K562 (cell line): ENCODE measurements around the gene PRCD. TPM values are rescaled to one million over a fixed set of nuclear protein-coding genes. Genes with fewer than 3 reads are reported as not detected.

Experiments used
- ATAC-seq: fragments of 200-7000 bp; cut with Tn5 transposase; 3 replicates; pipeline ENCODE4 v1.9.1; 2020; ENCODE audit warnings: moderate library complexity
- BruUV-seq: library from RNA; stranded (reverse); fragments of 400-500 nt; replicated peaks from 2 replicates; lab custom pipeline; 2021; lab: Mats Ljungman, UMichigan
- CTCF ChIA-PET: fragments of 300-600 bp; formaldehyde crosslinking; extraction: SDS; loops from one replicate; lab custom pipeline; 2021; ENCODE audit warnings: low intra/inter-chr PET ratio; lab: Yijun Ruan, JAX
- POLR2A ChIA-PET: fragments of 300-600, 350-650 bp; sonication (Branson Sonifier 250); formaldehyde crosslinking; extraction: SDS; loops from one replicate; lab custom pipeline; 2021; ENCODE audit warnings: antibody characterized with exemption, inconsistent platforms; lab: Yijun Ruan, JAX
- DNase-seq, 4 experiments: peaks; one replicate each; pipeline versions ENCODE4 v3.0.0 to v3.0.0-alpha.2; 2011 to 2018; ENCODE audit warnings: low spot score in 3 of 4, mixed read lengths in 3 of 4; ENCODE audit errors: extremely low read depth in 1 of 4
- FAIRE-seq: peaks from 2 replicates; lab custom pipeline; 2011; peaks lifted over from hg19 to GRCh38; lab: Jason Lieb, UNC
- H2AFZ ChIP-seq: 2 replicates; pipeline ENCODE4 v1.6.0; 2011; ENCODE audit warnings: low read depth, low read length, control low read depth, inconsistent platforms
- H3K27ac ChIP-seq: fragments of 200-600 bp; 3 replicates; pipeline ENCODE4 v1.8.0; 2011; ENCODE audit warnings: low read depth, mild to moderate bottlenecking, control low read depth, inconsistent platforms, low read length, moderate library complexity, mixed read lengths; ENCODE audit errors: extremely low read depth
- H3K27me3 ChIP-seq, 2 experiments: fragments of 300-600 bp in 1 of 2; 2 replicates in 1 of 2; 3 replicates in 1 of 2; pipeline versions ENCODE4 v1.6.0 to v1.8.0; 2011; ENCODE audit warnings: inconsistent platforms in 2 of 2, low read length in 2 of 2, mild to moderate bottlenecking in 1 of 2, mixed read lengths in 1 of 2, moderate library complexity in 1 of 2; ENCODE audit not compliant: control insufficient read depth in 2 of 2, insufficient read depth in 2 of 2
- H3K36me3 ChIP-seq: fragments of 300-600 bp; 3 replicates; pipeline ENCODE4 v1.8.0; 2011; ENCODE audit warnings: mild to moderate bottlenecking, low read length, inconsistent platforms; ENCODE audit not compliant: control insufficient read depth, insufficient read depth
- H3K4me1 ChIP-seq, 2 experiments: fragments of 200-600 bp in 1 of 2; replicated peaks in 1 of 2; 2 replicates in 1 of 2; 3 replicates in 1 of 2; pipeline versions ENCODE4 v1.5.1 to v1.8.0; 2011; ENCODE audit warnings: inconsistent platforms in 2 of 2, low read length in 2 of 2, mild to moderate bottlenecking in 1 of 2, mixed read lengths in 1 of 2, moderate library complexity in 1 of 2; ENCODE audit not compliant: control insufficient read depth in 2 of 2, insufficient read depth in 2 of 2
- H3K4me2 ChIP-seq: 2 replicates; pipeline ENCODE4 v1.6.1; 2011; ENCODE audit warnings: low read length, control low read depth, inconsistent platforms, mixed read lengths; ENCODE audit not compliant: insufficient read depth
- H3K4me3 ChIP-seq: fragments of 200-600 bp; sonication (generic), shearing (Covaris generic); 2 replicates; pipeline ENCODE4 v1.5.1; 2016; ENCODE audit warnings: control low read depth, inconsistent platforms
- H3K79me2 ChIP-seq: fragments of 200-600 bp; 3 replicates; pipeline ENCODE4 v1.8.0; 2011; ENCODE audit warnings: low read length, inconsistent platforms; ENCODE audit not compliant: control insufficient read depth, insufficient read depth
- H3K9ac ChIP-seq, 2 experiments: 2 replicates each; pipeline versions ENCODE4 v1.6.0 to v1.6.1; 2011; ENCODE audit warnings: low read depth in 2 of 2, low read length in 2 of 2, control low read depth in 1 of 2, inconsistent platforms in 1 of 2, mild to moderate bottlenecking in 1 of 2, mixed read lengths in 1 of 2; ENCODE audit not compliant: insufficient read depth in 1 of 2
- H3K9me1 ChIP-seq: one replicate; pipeline ENCODE4 v1.6.0; 2011; ENCODE audit warnings: inconsistent platforms, mild to moderate bottlenecking, low read length, moderate library complexity; ENCODE audit not compliant: control insufficient read depth, insufficient read depth
- H3K9me3 ChIP-seq: replicated peaks from 2 replicates; pipeline ENCODE4 v1.5.1; 2011; ENCODE audit warnings: low read depth, low read length, inconsistent platforms; ENCODE audit not compliant: control insufficient read depth, insufficient read depth
- H4K20me1 ChIP-seq: replicated peaks from 2 replicates; pipeline ENCODE4 v1.6.1; 2011; ENCODE audit warnings: low read length, inconsistent platforms, mixed read lengths; ENCODE audit not compliant: control insufficient read depth, insufficient read depth
- CEBPB ChIP-seq: fragments of 450-650 bp; IDR thresholded peaks from 2 replicates; pipeline ENCODE4 v1.6.1; 2016; ENCODE audit warnings: missing genetic modification characterization, missing compliant biosample characterization
- DDX20 ChIP-seq: fragments of 450-650 bp; IDR thresholded peaks from 2 replicates; pipeline ENCODE4 v1.6.1; 2016; ENCODE audit warnings: missing genetic modification characterization, low read depth, mild to moderate bottlenecking, missing compliant biosample characterization, moderate library complexity
- ETV5 ChIP-seq: sonication (generic); formaldehyde crosslinking; IDR thresholded peaks from 2 replicates; pipeline ENCODE4 v1.4.0; 2020; ENCODE audit warnings: low read depth, mild to moderate bottlenecking, missing genetic modification reagents
- GABPB1 ChIP-seq: sonication (generic); formaldehyde crosslinking; IDR thresholded peaks from 2 replicates; pipeline ENCODE4 v1.8.0; 2022; ENCODE audit warnings: mild to moderate bottlenecking, missing genetic modification reagents
- HNRNPUL1 ChIP-seq: fragments of 200-400 bp; formaldehyde crosslinking; IDR thresholded peaks from 2 replicates; pipeline ENCODE4 v1.6.1; 2017; ENCODE audit warnings: low read length
- JUND ChIP-seq, 2 experiments: IDR thresholded peaks; 2 replicates in 1 of 2; 3 replicates in 1 of 2; pipeline ENCODE4 v1.6.1; 2011; ENCODE audit warnings: borderline replicate concordance in 2 of 2, low read depth in 2 of 2, low read length in 2 of 2, improper control_type of control experiment in 1 of 2, missing biosample characterization in 1 of 2, missing genetic modification characterization in 1 of 2, missing genetic modification reagents in 1 of 2
- MAZ ChIP-seq, 2 experiments: fragments of 450-650 bp in 1 of 2; sonication (generic) in 1 of 2; formaldehyde crosslinking; IDR thresholded peaks in 1 of 2; conservative IDR thresholded peaks in 1 of 2; 2 replicates each; pipeline versions ENCODE4 v1.4.0 to v1.5.0; 2020; ENCODE audit warnings: mild to moderate bottlenecking in 1 of 2, missing genetic modification reagents in 1 of 2
- NCOA2 ChIP-seq, 2 experiments: fragments of 450-650 bp; IDR thresholded peaks; 2 replicates each; pipeline ENCODE4 v1.6.1; 2018; ENCODE audit warnings: mild to moderate bottlenecking in 2 of 2, moderate library complexity in 1 of 2; ENCODE audit not compliant: partially characterized antibody in 2 of 2
- RBM17 ChIP-seq: fragments of 200-400 bp; formaldehyde crosslinking; IDR thresholded peaks from 2 replicates; pipeline ENCODE4 v1.6.1; 2017; ENCODE audit warnings: low read depth, mild to moderate bottlenecking, low read length, borderline replicate concordance
- SNIP1 ChIP-seq: fragments of 450-650 bp; IDR thresholded peaks from 2 replicates; pipeline ENCODE4 v1.7.1; 2017; ENCODE audit warnings: low read depth, mild to moderate bottlenecking
- TBL1XR1 ChIP-seq, 2 experiments: IDR thresholded peaks; 2 replicates each; pipeline ENCODE4 v1.6.1; 2012; ENCODE audit warnings: improper control_type of control experiment in 2 of 2, low read length in 2 of 2, mild to moderate bottlenecking in 1 of 2
- TRIM24 ChIP-seq, 2 experiments: fragments of 450-650 bp; IDR thresholded peaks; 2 replicates each; pipeline ENCODE4 v1.6.1; 2016
- ZNF12 ChIP-seq: sonication (generic); formaldehyde crosslinking; IDR thresholded peaks from 2 replicates; pipeline ENCODE4 v1.4.0; 2020; ENCODE audit warnings: mild to moderate bottlenecking, missing genetic modification reagents
- ZNF165 ChIP-seq: fragments of 250-450 bp; sonication (Bioruptor Pico); IDR thresholded peaks from 2 replicates; pipeline ENCODE4 v1.4.0; 2020; ENCODE audit warnings: borderline replicate concordance
- ZNF699 ChIP-seq: fragments of 250-450 bp; sonication (Bioruptor Pico); IDR thresholded peaks from 2 replicates; pipeline ENCODE4 v1.8.0; 2021; ENCODE audit warnings: mild to moderate bottlenecking, moderate library complexity; ENCODE audit not compliant: insufficient replicate concordance
- WGBS: fragments of 100-300 bp; shearing (Covaris generic); methylation state at CpG from one replicate; pipeline ENCODE4 v1.1.6; 2016; ENCODE audit warnings: low coverage, mixed read lengths; ENCODE audit not compliant: insufficient coverage; ENCODE audit errors: missing lambda C conversion rate; 5-methylcytosine and 5-hydroxymethylcytosine counted together
- in situ Hi-C: fragments of 300-500 bp; cut with MboI; formaldehyde crosslinking; loops from 4 replicates; pipeline ENCODE4 v1.15.0; 2018; ENCODE audit warnings: inconsistent platforms, mixed read lengths
- intact Hi-C: fragments of 100-400 bp; cut with micrococcal nuclease; formaldehyde crosslinking; loops from 2 replicates; pipeline ENCODE4 v1.14.2; 2022
- polyA plus RNA-seq, 8 experiments: library from polyadenylated mRNA; depleted of rRNA in 4 of 8; stranded (reverse) in 5 of 8; unstranded in 3 of 8; fragments of >200 nt; fragmentation: Nextera tagmentation in 2 of 8; fragmentation: Illumina TruSeq in 1 of 8; extraction: Ambion mirVana in 2 of 8; extraction: Trizol in 1 of 8; gene quantifications; 2 replicates each; pipeline versions ENCODE4 v1.2.1 to v1.2.3, GENCODE V29; 2011 to 2014; ENCODE audit warnings: inconsistent platforms in 1 of 8, missing spikeins in 1 of 8
- total RNA-seq, 7 experiments: library from RNA; depleted of rRNA in 6 of 7; stranded (reverse); fragments of >200 nt in 6 of 7; fragmentation: Illumina TruSeq in 2 of 7; extraction: Trizol in 2 of 7; gene quantifications; 2 replicates each; pipeline versions ENCODE4 v1.2.1 to v1.2.3, GENCODE V29; 2011 to 2021; ENCODE audit warnings: low replicate concordance in 1 of 7
- TF ChIP-seq, protein P1 (sequence below): sonication (generic); formaldehyde crosslinking; IDR thresholded peaks from 2 replicates; pipeline ENCODE4 v1.8.1; 2022; ENCODE audit warnings: missing genetic modification reagents
- TF ChIP-seq, protein P2 (sequence below): sonication (generic); formaldehyde crosslinking; IDR thresholded peaks from 2 replicates; pipeline ENCODE4 v1.8.0; 2022; ENCODE audit warnings: mild to moderate bottlenecking, missing genetic modification reagents, borderline replicate concordance
- TF ChIP-seq, protein P3 (sequence below): sonication (generic); formaldehyde crosslinking; IDR thresholded peaks from 2 replicates; pipeline ENCODE4 v1.8.0; 2022; ENCODE audit warnings: missing genetic modification reagents, mild to moderate bottlenecking, moderate library complexity, borderline replicate concordance

Gene PRCD
- total and polyA plus RNA-seq, 9 of the 15 experiments (the other 6 are each of a cell fraction or from before 2014, with no cell fraction given) = 0.20 to 0.25 (median 0.21) TPM; not detected in 6

DNA sequence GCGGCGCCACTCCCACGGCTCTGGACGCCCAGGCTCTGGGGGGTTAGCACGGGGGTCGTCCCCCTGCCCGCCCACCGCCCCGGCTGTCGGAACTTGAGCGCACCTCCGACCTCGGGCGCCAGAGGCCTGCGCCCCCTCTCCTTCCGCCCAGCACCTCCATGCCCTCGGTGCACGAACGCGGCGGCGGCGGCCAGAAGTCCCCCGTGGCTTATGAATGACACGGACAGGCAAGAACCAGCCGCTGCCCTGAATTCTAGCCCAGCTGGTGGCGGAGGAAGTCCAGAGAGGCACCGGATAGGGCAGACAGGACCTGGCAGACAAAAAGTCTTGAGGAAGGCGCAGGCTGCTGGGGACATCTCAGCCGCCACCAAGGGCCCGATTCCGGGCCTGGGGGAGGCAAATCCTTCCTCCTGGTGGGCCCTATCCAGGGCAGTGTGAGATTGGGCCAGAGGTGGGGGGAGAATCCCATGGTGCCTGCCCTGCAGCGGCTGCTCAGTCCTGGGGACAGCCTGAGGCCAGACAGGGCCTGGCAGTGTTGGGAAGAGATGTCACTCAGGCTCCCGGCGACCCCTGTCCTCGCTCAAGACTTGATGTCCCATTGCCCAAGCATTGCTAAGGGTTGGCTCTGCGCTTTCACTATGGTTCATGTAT is 1.4 kb upstream of the PRCD start:
- ATAC-seq = no peak
- Histone ChIP-seq H3K79me2 (no peaks in the 10 kb centered on the region), H3K4me2 (no peak overlapping the region), H2AFZ (no peak overlapping the region), H3K4me3 (no peak overlapping the region), H3K9me1 (no peaks in the 10 kb centered on the region), H3K27ac (no peak overlapping the region), H3K27me3 (no peaks in the 10 kb centered on the region), H4K20me1 (no peaks in the 10 kb centered on the region), H3K9me3 (no peaks in the 10 kb centered on the region), H3K36me3 (no peaks in the 10 kb centered on the region), H3K4me1 (peaks cover 11 to 50% of the 10 kb centered on the region in 2 experiments; a peak in 4 of 5 replicates), H3K9ac (0 out of 4 replicates have a peak overlapping the region, but pooled peaks of 1 of the 2 experiments have one; percentile 71)
- no peak for DNase-seq
- FAIRE-seq = no peak
- 83% methylated on average over 25 of the region's 37 CpGs for WGBS
- intact Hi-C loops (no loop called here), in situ Hi-C loops (no loop called here)
- POLR2A ChIA-PET = no interaction called here
- no TSS peak for BruUV-seq
- CTCF ChIA-PET = no interaction called here
- TF ChIP-seq TRIM24 (IDR thresholded peaks at IDR 0.05) = no peak
- TF ChIP-seq, protein P1, sequence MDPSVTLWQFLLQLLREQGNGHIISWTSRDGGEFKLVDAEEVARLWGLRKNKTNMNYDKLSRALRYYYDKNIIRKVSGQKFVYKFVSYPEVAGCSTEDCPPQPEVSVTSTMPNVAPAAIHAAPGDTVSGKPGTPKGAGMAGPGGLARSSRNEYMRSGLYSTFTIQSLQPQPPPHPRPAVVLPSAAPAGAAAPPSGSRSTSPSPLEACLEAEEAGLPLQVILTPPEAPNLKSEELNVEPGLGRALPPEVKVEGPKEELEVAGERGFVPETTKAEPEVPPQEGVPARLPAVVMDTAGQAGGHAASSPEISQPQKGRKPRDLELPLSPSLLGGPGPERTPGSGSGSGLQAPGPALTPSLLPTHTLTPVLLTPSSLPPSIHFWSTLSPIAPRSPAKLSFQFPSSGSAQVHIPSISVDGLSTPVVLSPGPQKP (CRISPR knock-in tag) = no peak
- TF ChIP-seq RBM17 = no peak
- TF ChIP-seq ETV5 (CRISPR knock-in tag) = no peak
- TF ChIP-seq JUND (IDR thresholded peaks at IDR 0.05; ENCODE audit: borderline replicate concordance, low read depth, low read length) = no peak
- no peak for TF ChIP-seq JUND (tag; IDR thresholded peaks at IDR 0.05; ENCODE audit: borderline replicate concordance, low read depth, low read length)
- TF ChIP-seq HNRNPUL1 = no peak
- no peak for TF ChIP-seq SNIP1
- no peak for TF ChIP-seq TBL1XR1 (IDR thresholded peaks at IDR 0.05; ENCODE audit: low read length in 2 of 2)
- TF ChIP-seq CEBPB = no peak
- TF ChIP-seq, protein P2, sequence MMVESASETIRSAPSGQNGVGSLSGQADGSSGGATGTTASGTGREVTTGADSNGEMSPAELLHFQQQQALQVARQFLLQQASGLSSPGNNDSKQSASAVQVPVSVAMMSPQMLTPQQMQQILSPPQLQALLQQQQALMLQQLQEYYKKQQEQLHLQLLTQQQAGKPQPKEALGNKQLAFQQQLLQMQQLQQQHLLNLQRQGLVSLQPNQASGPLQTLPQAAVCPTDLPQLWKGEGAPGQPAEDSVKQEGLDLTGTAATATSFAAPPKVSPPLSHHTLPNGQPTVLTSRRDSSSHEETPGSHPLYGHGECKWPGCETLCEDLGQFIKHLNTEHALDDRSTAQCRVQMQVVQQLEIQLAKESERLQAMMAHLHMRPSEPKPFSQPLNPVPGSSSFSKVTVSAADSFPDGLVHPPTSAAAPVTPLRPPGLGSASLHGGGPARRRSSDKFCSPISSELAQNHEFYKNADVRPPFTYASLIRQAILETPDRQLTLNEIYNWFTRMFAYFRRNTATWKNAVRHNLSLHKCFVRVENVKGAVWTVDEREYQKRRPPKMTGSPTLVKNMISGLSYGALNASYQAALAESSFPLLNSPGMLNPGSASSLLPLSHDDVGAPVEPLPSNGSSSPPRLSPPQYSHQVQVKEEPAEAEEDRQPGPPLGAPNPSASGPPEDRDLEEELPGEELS (CRISPR knock-in tag) = no peak
- TF ChIP-seq, protein P3, sequence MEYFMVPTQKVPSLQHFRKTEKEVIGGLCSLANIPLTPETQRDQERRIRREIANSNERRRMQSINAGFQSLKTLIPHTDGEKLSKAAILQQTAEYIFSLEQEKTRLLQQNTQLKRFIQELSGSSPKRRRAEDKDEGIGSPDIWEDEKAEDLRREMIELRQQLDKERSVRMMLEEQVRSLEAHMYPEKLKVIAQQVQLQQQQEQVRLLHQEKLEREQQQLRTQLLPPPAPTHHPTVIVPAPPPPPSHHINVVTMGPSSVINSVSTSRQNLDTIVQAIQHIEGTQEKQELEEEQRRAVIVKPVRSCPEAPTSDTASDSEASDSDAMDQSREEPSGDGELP (CRISPR knock-in tag) = no peak
- TF ChIP-seq ZNF165 (CRISPR knock-in tag) = no peak
- TF ChIP-seq ZNF699 = no peak
- TF ChIP-seq NCOA2 (IDR thresholded peaks at IDR 0.05; ENCODE audit: partially characterized antibody in 2 of 2) = no peak
- no peak for TF ChIP-seq ZNF12
- no peak for TF ChIP-seq MAZ (CRISPR knock-in tag; conservative IDR thresholded peaks at IDR 0.05 in 1 of 2, IDR thresholded peaks at IDR 0.05 in 1 of 2)
- TF ChIP-seq DDX20 (tag) = no peak
- TF ChIP-seq GABPB1 (CRISPR knock-in tag) = no peak
